T-helper 1 cell treated with Interleukin-12 subunit alpha and Interleukin-12 subunit beta and Interleukin-4 antibody, amounts not matched to agents 30 μg/mL and 1 μg/mL, for 36 hours (primary cell): Measurements from ENCODE around the gene GLB1L3.

Source experiments
- H3K27ac Mint-ChIP-seq: one replicate; pipeline ENCODE4 v1.8.0; 2021; ENCODE audit warnings: mild to moderate bottlenecking, mixed read lengths
- H3K27me3 Mint-ChIP-seq: one replicate; pipeline ENCODE4 v1.8.0; 2021; ENCODE audit warnings: low read depth, mixed read lengths
- H3K36me3 Mint-ChIP-seq: one replicate; pipeline ENCODE4 v1.8.0; 2021; ENCODE audit warnings: low read depth, mixed read lengths
- H3K4me1 Mint-ChIP-seq: one replicate; pipeline ENCODE4 v1.8.0; 2021; ENCODE audit warnings: low read depth, mixed read lengths
- H3K4me3 Mint-ChIP-seq: one replicate; pipeline ENCODE4 v1.8.0; 2021; ENCODE audit warnings: mild to moderate bottlenecking, moderate library complexity, mixed read lengths
- H3K9me3 Mint-ChIP-seq: one replicate; pipeline ENCODE4 v1.8.0; 2021; ENCODE audit warnings: mixed read lengths

GLB1L3 gene

DNA sequence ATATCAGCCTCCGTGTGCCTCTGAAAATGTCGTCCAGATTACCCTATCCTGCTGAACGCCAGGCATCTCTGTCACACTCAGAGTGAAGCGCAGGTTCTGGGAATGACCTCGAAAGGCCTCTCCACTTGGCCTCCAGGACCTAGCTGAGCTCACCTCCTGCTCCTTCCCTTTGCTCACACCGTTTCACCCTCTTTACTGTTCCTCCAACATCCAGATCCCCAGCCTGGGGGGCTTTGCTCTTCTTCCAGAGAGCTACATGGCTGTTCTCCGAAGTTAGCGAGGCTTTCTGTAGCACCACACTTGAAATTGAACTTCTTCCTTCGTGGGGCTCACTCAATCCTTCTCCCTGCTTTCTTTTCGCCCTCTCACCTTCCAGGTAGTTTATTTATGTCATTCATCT, 83.5 kb downstream of the GLB1L3 start:
- Mint-ChIP-seq H3K36me3 (no peaks in the 10 kb centered on the region), H3K9me3 (no peaks in the 10 kb centered on the region), H3K4me3 (no peak overlapping the region), H3K27me3 (peaks cover 4% of the 10 kb centered on the region), H3K27ac (no peak overlapping the region), H3K4me1 (peaks cover 20% of the 10 kb centered on the region)

DNA sequence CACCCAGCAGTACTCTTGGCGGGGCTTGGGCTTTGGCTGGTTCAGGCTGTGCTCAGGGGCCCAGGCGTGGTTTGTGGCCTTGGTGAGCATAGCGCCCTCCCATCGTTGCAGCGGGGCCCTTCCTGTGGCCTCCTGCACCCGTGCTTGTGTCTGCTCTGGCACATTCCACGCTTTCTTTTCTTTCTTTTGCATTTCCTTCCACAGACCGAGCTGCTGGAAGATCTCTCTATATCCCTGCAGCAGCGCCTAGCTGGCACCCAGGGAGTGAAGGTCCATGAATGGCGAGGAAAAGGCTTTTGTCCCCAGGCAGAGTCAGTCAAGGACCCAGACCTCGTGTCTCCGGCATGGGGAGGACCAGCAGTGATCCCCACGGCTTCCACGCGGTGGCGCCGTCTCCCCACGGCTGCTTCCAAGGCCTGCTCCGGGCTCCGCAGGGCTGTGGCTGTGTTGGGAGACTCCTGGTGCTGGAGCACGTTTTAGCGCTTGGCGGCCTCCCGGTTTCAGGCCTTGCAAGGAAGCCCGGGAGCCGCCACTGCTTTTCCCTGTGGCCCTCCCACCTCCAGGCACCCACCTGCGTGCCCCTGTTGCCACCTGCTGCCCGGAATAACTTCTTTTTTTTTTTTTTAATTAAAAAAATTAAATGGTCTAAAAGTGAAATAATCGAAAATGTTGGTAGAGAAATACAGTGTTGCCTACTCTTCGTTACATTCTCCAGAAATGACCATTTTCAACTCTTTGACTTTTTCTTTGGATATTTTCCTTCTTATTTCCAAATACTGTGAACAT, 84.1 kb downstream of the GLB1L3 start:
- Mint-ChIP-seq H3K9me3 (no peaks in the 10 kb centered on the region), H3K27ac (no peak overlapping the region), H3K27me3 (no peaks in the 10 kb centered on the region), H3K36me3 (no peaks in the 10 kb centered on the region), H3K4me1 (peaks cover 15% of the 10 kb centered on the region), H3K4me3 (no peak overlapping the region)

DNA sequence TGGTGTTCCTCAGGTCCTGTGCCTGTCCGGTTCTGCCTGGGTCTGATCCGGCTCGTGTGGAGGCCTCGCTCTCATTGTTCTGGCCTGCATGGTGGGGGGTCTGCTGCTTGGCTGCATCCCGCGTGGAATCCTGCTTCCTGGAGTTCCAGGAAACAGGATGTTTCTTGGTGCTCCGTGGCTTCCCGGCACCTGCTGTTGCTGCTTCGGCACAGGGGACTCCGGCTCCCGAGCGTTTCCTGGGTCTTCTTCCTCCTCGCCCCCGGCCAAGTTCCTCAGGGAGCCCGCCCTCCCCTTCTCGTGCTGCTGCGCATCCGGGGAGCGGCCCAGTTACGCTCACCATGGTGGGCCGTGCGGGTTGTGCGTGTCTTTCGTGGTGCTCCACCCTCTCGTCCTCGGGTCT, 85.5 kb downstream of the GLB1L3 start:
- Mint-ChIP-seq H3K4me3 (no peak overlapping the region), H3K4me1 (peaks cover 11% of the 10 kb centered on the region), H3K9me3 (no peaks in the 10 kb centered on the region), H3K27me3 (no peaks in the 10 kb centered on the region), H3K27ac (no peak overlapping the region), H3K36me3 (no peaks in the 10 kb centered on the region)

DNA sequence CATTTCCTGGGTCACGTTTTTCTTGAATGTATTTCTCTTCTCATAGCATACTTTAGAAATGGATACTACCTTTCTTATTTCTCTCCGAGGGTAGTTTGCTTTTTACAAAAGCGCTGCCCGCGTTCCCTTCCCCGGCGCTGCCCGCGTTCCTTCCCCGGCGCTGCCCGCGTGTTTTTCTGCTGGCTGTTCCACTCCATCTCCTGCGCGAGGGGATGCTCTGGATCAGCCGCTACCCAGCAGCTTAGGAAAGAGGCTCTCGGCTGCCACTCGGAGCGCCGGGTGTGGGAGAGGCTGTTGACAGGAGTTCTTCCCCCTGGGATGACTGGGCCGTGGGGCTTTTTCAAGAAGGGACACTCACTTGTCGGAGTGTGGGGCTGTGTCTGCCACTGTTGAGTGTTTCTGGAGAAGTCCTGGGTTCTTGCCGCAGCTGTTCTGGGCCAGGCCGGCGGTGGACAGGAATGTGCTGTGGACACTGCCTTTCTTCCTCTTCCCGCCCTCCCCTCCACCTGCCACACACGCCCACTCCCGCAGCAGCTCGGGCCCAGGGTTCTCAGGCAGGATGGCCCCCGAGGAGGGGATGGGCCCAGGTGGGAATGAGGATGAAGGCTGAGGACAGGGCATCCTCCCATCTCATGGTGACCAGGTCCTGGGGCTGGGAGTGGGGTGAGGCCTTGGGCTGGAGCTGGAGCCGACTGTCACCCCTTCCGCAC, 86.2 kb downstream of the GLB1L3 start:
- no peak overlapping the region for H3K4me3 Mint-ChIP-seq
- peaks cover 11% of the 10 kb centered on the region for H3K4me1 Mint-ChIP-seq
- H3K9me3 Mint-ChIP-seq = no peaks in the 10 kb centered on the region
- H3K36me3 Mint-ChIP-seq = no peaks in the 10 kb centered on the region
- H3K27me3 Mint-ChIP-seq = no peaks in the 10 kb centered on the region
- no peak overlapping the region for H3K27ac Mint-ChIP-seq

DNA sequence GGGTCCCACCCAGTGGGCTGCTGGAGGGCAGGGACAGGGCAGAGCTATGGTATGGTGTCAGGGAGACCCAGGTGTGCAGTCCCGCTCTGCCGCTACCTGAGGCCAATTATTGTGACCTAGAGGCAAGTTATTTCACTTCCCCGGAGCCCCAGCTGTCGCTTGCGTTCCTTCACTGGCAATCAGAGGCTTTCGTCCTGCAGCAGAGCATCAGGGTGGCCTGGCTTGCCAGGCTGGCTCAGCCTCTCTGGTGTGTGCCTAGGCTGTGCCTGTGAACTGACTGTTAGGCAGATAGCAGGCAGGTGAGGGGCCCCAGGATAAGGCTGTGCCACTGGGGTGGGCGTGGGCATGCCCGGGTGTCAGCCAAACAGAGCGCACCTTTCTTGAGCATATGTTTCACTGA, 87.0 kb downstream of the GLB1L3 start:
- H3K4me1 Mint-ChIP-seq = peaks cover 11% of the 10 kb centered on the region
- no peak overlapping the region for H3K27ac Mint-ChIP-seq
- no peaks in the 10 kb centered on the region for H3K9me3 Mint-ChIP-seq
- no peak overlapping the region for H3K4me3 Mint-ChIP-seq
- no peaks in the 10 kb centered on the region for H3K27me3 Mint-ChIP-seq
- no peaks in the 10 kb centered on the region for H3K36me3 Mint-ChIP-seq

DNA sequence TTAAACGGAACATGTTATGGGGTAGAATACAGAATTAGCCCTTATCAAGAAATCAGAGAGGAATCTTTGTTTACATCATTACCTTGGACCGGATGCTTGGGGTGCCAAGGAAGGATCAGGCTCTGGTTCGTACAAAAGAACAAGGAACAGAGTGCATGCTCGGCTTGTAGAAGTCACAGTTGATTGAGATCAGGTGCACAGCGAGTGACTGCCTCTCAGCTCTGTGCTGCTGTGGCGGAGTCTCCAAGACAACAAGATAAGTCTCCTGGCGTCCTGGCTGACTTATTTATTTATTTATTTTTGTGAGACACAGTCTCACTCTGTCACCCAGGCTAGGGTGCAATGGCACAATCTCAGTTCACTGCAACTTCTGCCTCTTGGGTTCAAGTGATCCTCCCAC, 87.4 kb downstream of the GLB1L3 start:
- no peaks in the 10 kb centered on the region for H3K36me3 Mint-ChIP-seq
- H3K4me1 Mint-ChIP-seq = peaks cover 11% of the 10 kb centered on the region
- no peaks in the 10 kb centered on the region for H3K9me3 Mint-ChIP-seq
- no peaks in the 10 kb centered on the region for H3K27me3 Mint-ChIP-seq
- H3K4me3 Mint-ChIP-seq = no peak overlapping the region
- H3K27ac Mint-ChIP-seq = no peak overlapping the region

DNA sequence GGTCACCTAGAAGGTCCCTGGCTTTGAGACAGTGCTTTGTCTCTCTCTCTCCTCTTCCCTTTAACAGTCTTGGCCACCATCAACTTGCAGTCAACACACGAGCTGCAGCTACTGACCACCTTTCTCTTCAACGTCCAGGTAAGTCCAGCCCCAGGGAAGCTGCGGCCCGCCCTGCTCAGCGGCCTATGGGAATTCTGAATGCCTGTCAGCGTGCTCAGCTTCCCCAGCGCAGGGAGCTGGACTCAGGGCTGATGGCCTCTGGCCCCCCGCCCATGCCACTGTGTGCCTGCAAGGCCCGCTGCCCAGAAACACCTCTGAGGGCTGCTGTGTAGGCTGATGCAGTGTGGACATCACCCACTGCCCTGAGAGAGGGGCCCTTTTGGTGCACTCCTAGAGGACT, 88.1 kb downstream of the GLB1L3 start:
- Mint-ChIP-seq H3K27me3 (no peaks in the 10 kb centered on the region), H3K36me3 (no peaks in the 10 kb centered on the region), H3K27ac (no peak overlapping the region), H3K9me3 (no peaks in the 10 kb centered on the region), H3K4me1 (peaks cover 11% of the 10 kb centered on the region), H3K4me3 (no peak overlapping the region)

DNA sequence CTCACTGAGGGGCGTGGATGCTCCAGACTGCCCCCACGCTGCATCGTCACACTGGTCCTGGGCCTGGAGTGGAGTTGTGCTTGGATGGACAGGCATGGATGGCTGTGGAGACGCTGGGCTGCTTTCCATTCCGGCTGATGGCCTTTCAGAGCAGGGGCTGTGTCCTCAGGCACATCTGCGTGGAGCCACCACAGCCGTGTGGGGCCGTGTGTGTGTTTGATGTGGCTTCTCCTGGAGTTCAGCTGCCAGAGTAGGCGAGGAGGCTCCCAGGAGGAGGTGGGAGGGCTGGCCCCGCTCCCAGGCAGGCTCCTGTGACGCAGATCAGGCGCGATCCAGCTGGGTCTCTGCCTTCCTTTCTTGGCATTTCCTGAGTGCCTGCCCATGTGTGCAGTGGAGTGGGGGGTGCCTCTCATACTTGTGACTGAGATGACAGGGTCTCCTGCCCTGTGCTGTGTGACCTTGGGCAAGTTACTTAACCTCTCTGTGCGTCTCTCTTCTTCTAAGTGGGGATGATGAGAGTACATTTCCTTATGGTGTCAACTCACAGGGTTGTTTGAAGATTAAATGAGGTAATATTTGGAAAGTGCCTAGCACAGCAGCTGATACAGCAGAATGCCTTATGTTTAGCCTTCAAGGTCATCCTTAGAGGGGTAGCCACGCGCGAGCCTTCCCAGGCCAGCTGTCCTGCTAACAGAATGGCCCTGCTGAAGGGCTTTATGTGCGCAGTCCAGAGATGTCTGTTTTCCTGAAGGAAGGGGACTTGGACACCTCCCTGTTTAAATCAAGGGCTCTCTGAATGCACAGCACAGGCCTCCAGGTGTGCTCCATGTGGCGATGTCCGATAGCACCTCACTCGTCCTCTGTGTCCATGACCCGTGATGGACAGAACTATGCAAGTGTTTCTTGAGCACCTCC, 89.1 kb downstream of the GLB1L3 start:
- Mint-ChIP-seq H3K4me1 (peaks cover 5% of the 10 kb centered on the region), H3K27ac (no peak overlapping the region), H3K27me3 (no peaks in the 10 kb centered on the region), H3K9me3 (no peaks in the 10 kb centered on the region), H3K36me3 (no peaks in the 10 kb centered on the region), H3K4me3 (no peak overlapping the region)

DNA sequence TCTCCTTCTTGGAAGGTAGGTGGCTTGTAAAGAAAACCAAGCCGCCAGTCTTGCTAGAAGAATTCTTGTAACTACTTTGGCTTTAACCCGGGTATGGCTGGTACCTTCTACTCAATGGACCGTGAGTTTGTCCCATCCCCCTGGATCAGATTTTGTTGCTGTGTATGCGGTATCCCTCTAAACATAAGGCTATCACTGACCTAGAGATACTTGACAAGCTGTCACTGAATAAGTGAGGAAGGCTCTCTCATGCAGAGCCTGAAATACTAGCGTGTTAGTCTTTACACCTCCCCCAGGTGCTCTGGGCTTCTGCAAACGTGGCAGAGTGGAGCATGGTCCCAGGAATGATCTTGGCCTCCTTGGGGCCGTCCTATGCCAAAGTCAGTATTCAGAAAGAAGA, 90.1 kb downstream of the GLB1L3 start:
- Mint-ChIP-seq H3K27ac (no peak overlapping the region), H3K4me3 (no peak overlapping the region), H3K4me1 (peaks cover 5% of the 10 kb centered on the region), H3K9me3 (no peaks in the 10 kb centered on the region), H3K27me3 (no peaks in the 10 kb centered on the region), H3K36me3 (no peaks in the 10 kb centered on the region)

DNA sequence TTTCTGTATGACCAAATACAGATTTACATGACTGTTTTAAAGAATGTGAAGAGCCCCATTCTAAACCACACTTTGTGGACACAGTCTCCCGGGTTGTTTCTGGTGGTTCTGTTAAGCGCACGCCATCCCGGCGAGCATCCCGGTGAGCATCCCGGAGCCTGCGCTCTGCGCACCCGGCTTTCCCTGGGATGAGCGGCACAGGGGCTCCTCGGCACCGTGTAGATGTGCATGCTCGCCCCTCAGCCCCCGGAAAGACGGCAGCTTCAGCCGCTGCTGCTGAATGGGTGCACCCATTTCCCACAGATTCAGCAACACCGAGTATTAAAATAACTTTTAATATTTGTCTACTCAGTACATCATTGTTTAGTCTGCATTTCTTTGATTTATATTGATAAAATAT, 91.6 kb downstream of the GLB1L3 start:
- H3K36me3 Mint-ChIP-seq = no peaks in the 10 kb centered on the region
- H3K4me3 Mint-ChIP-seq = no peak overlapping the region
- H3K27ac Mint-ChIP-seq = no peak overlapping the region
- no peaks in the 10 kb centered on the region for H3K27me3 Mint-ChIP-seq
- H3K9me3 Mint-ChIP-seq = no peaks in the 10 kb centered on the region
- H3K4me1 Mint-ChIP-seq = no peaks in the 10 kb centered on the region
